ENCODE results near the gene NUTM1. TPM values are rescaled to one million over a fixed set of nuclear protein-coding genes. Genes with fewer than 3 reads are reported as not detected.

NUTM1 gene
- total and polyA plus RNA-seq, 2 donors from 2014 or later, result not detected

DNA sequence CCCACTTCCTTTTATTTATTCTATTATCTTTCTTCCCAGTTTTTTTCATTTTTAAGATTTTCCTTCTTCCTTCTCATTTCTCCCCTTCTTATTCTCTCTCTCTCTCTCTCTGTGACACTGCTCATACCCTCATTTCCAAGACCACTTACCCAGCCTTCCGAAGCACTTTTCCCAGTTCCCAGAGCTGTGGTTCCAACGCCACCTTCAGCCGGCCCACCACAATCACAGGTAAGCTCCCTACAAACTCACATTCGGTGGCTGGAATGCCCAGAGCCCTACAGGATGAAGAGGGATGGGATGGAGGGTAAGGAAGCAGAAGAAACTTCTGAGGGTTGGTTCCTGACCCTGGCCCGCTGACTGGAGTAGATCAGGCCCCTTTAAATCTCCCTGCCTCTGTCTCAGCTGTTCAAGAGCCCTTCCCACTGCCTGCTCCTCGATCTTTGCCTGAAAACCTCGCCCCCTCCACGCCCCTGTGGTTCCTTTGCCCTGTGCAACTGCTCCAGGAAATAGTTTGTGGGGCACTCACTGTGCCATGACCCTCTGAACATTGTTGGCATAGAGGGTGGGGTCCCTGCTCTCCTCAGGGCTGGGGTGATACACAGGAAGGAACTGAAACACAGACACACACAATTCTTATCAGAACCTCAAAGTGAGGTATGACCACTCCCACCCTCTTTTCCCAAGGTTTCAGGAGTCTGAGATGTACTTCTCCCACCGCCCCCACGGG is 19.1 kb downstream of the NUTM1 start:
- TF ChIP-seq CTCF (IDR thresholded peaks at IDR 0.05; ENCODE audit: borderline replicate concordance, extremely low read depth, insufficient read depth), result no peak
- Histone ChIP-seq H3K4me1 (ENCODE audit: control insufficient read depth in 2 of 3, insufficient read depth in 2 of 3, low read depth in 1 of 3, low read length in 3 of 3) (peaks cover 0 to 9% (median 0%) of the 10 kb centered on the region in 3 donors), H3K9ac (ENCODE audit: low read length in 3 of 3) (no peak overlapping the region), H3K27ac (ENCODE audit: low read depth in 2 of 2, low read length in 2 of 2) (no peak overlapping the region), H3K36me3 (ENCODE audit: control insufficient read depth in 2 of 3, insufficient read depth in 3 of 3, low read length in 3 of 3) (no peaks in the 10 kb centered on the region), H3K4me3 (ENCODE audit: low read length in 3 of 3) (no peak overlapping the region), H3K27me3 (ENCODE audit: control insufficient read depth, insufficient read depth, low read length) (no peaks in the 10 kb centered on the region), H3K9me3 (ENCODE audit: control insufficient read depth in 2 of 3, insufficient read depth in 1 of 3, low read length in 3 of 3) (no peaks in the 10 kb centered on the region)
- no peak for DNase-seq
- no peak for FAIRE-seq
- intact Hi-C loops (cut with DNase I), result no loop called here

DNA sequence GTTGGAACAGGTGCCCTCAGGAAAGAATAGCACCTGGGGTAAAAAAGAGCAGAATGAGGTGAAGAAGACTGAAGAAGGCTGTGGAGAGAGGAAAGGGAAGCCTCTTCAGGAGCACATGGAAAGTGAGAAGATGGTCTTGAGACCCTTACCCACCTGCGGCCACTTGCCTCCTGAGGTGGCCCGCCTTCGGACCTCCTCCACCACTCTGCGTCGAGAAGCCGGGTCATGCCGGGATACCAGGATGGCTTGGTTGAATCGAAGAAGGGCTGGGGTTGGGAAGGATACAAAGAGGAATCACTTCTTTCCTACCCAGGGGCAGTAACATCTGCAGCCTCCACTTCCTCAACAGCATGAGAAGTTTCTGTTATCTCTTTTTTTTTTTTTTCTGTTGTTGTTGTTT is 20.9 kb downstream of the NUTM1 start:
- Histone ChIP-seq H3K27ac (ENCODE audit: low read depth in 2 of 2, low read length in 2 of 2) (no peak overlapping the region), H3K27me3 (ENCODE audit: control insufficient read depth, insufficient read depth, low read length) (no peaks in the 10 kb centered on the region), H3K36me3 (ENCODE audit: control insufficient read depth in 2 of 3, insufficient read depth in 3 of 3, low read length in 3 of 3) (no peaks in the 10 kb centered on the region), H3K9ac (ENCODE audit: low read length in 3 of 3) (no peak overlapping the region), H3K9me3 (ENCODE audit: control insufficient read depth in 2 of 3, insufficient read depth in 1 of 3, low read length in 3 of 3) (no peaks in the 10 kb centered on the region), H3K4me3 (ENCODE audit: low read length in 3 of 3) (no peak overlapping the region), H3K4me1 (ENCODE audit: control insufficient read depth in 2 of 3, insufficient read depth in 2 of 3, low read depth in 1 of 3, low read length in 3 of 3) (peaks cover 0 to 17% (median 0%) of the 10 kb centered on the region in 3 donors)
- intact Hi-C loops (cut with DNase I), result no loop called here
- DNase-seq, result no peak
- no peak for TF ChIP-seq CTCF (IDR thresholded peaks at IDR 0.05; ENCODE audit: borderline replicate concordance, extremely low read depth, insufficient read depth)
- FAIRE-seq, result no peak

- peak overlapping the region in 1 of 3 donors; percentile 55 for H3K9ac ChIP-seq (ENCODE audit: low read length in 3 of 3)
- FAIRE-seq (no peak), DNase-seq (peak in 1 of 5 donors; percentile 48)
- peaks cover 0 to 17% (median 0%) of the 10 kb centered on the region in 3 donors for H3K4me1 ChIP-seq (ENCODE audit: control insufficient read depth in 2 of 3, insufficient read depth in 2 of 3, low read depth in 1 of 3, low read length in 3 of 3)
- no peaks in the 10 kb centered on the region for H3K27me3 ChIP-seq (ENCODE audit: control insufficient read depth, insufficient read depth, low read length)
- peak overlapping the region in 1 of 3 donors; percentile 79 for H3K4me3 ChIP-seq (ENCODE audit: low read length in 3 of 3)
- intact Hi-C loops (cut with DNase I), result loop anchor here (5.0 kb wide), 1 partner anchor 123 kb away; no protein-coding TSS in a partner anchor
- no peak for TF ChIP-seq CTCF (IDR thresholded peaks at IDR 0.05; ENCODE audit: borderline replicate concordance, extremely low read depth, insufficient read depth)
- H3K9me3 ChIP-seq (ENCODE audit: control insufficient read depth in 2 of 3, insufficient read depth in 1 of 3, low read length in 3 of 3), result no peaks in the 10 kb centered on the region
- H3K27ac ChIP-seq (ENCODE audit: low read depth in 2 of 2, low read length in 2 of 2), result no peak overlapping the region
- H3K36me3 ChIP-seq (ENCODE audit: control insufficient read depth in 2 of 3, insufficient read depth in 3 of 3, low read length in 3 of 3), result no peaks in the 10 kb centered on the region
These were observed 22.1 kb downstream of the NUTM1 start for GRCh38 chr15:34365091-34365825.
